ENCODE measurements around the gene C1D.
"Not testable (repeated sequence)": the region's sequence is repeated elsewhere in the genome, so short reads cannot be mapped to it uniquely, and the experiment has no call there.

C1D gene

DNA sequence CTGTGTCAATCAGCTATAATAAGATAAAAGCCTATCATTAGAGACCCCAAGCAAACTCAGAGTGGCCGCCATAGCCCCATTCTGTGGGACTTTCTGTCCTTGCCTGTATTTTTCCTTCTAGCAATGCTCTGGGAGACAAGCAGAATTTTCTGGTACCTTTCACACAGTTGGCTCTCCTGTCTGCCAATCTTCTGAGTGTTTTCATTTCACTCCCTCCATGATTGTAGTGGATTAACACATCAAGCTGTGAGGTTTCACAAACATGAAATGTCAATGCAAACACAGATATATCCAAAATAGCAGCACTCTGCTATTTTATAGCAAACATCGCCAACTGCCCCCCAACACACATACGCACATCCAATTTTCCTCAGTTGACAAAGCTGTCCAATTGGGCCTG is 64.9 kb downstream of the C1D start:
- DNase-seq, result no peak

DNA sequence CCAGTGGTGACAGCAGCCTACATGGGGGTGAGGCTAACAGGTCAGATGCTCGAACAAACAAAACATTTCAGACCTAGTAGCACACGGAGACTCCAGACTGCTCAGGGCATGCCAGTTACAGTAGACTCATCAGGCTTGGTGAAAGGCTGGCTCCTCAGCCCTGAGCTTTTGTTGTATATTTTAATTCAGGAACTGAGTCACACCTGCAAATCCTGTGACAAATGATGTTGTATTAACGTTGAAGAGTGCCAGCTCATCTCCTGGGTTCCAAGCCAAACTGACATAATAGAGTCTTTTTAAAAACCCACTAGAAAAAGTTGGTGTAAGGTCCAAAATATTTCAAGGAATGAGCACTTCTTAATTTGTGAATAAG is 65.3 kb downstream of the C1D start:
- DNase-seq, result no peak

DNA sequence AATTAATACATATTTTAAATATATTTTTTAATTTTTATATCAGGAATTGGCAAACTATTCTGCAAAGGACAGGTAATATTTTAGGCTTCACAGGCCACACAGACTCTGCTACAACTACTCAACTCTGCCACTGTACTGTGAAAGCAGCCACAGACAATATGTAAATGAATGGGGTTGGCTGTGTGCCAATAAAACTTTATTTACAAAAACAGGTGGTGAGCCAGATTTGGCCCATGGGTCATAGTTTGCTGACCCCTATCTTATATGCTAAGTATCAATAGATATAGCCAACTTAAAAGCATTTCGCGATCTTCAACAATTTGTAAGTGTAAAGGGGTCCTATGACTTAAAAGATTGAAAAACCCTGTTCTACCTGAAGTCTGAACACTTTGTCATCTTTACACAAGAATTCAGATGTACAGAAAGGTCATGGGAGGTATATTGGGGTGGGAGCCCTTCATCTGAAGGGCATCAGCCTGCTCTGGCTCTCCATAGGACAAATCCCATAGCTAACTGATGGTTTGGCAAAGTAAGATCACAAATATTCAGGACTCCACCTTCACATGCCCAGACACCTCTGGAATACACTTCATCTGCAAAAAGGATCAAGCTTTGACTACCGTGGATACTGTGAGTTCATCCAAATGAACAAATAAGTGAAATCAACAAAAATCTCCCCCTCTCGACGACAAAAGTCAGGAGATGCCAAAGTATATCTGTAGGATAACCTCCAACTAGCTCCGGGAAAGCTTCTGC is 65.9 kb downstream of the C1D start:
- DNase-seq, result no peak

DNA sequence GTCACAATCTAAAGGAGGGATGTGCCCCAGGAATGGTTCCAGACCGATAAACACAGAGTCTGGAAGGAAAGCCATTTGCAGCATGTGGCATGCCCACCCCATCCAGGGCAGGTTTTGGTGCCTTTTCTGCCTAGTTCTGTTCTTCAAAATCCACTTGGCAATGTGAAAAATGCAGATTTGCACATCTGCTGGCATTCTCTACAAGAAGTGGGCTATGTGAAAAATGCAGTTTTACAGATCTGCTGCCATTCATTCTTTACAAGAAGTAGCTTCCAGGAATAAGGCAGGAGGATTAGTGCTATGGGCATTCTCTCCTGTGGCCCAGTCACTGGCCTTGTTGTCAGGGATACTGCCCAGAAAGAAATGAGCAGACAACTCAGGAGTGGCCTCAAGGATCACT is 68.1 kb downstream of the C1D start:
- no peak for DNase-seq

DNA sequence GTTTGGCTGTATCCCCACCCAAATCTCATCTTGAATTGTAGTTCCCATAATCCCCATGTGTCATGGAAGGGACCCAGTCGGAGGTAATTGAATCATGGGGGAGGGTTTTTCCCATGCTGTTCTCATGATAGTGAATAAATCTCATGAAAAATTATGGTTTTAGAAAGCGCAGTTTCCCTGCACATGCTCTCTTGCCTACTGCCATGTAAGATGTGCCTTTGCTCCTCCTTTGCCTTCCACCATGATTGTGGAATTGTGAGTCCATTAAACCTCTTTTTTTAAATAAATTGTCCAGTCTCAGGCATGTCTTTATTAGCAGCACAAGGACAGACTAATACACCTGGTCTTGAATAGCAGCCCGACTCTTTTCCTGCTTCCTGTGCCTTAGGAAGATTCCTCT is 68.7 kb downstream of the C1D start:
- not testable (repeated sequence) for DNase-seq

DNA sequence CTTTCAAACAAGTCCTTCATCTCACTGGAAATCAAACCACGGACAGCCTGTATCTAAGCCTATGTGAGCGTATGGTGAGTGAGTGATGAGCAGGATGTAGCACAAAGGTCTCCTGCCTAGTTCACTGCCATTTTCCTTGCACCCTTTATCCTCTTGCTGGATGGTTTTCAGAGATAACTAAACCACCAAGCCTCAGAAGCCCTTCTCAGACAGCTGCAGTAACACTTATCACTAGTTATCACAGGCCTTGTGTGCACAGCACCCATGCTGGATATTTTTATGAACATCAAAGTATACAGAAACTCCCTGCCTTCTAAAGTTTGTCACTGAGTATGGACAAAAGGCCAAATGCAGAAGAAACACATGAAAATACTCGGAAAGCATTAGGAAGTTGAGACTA is 69.5 kb downstream of the C1D start:
- DNase-seq, result no peak

DNA sequence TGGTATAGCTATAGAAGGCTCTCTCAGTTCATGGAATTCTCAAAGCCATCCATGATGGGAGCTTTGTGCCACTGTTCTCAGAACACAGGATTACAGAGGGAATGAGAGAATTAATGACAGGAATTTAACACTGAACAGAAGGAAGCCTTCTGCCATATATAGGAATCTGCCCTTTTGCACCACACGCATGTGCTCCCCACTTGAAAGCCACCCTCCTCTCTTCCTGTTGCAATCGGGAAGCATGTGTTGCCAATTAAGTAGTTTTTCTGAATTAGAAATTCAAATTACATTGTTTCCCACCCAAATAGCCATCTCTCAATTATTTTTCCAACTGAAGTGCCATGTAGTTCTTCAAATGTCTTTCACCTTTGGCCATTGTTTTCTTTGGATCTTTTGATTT is 71.3 kb downstream of the C1D start:
- no peak for DNase-seq

All from activated CD8-positive, alpha-beta memory T cell treated with anti-CD3 and anti-CD28 coated beads for 24 hours (primary cell).